NCI-H2107 treated with DMSO at 0.1 percent for 48 hours (cell line): ENCODE measurements around the gene AMY1B.
"Not testable (repeated sequence)": the region's sequence is repeated elsewhere in the genome, so short reads cannot be mapped to it uniquely, and the experiment has no call there.

Experiments used
- DNase-seq: peaks from one replicate; lab custom pipeline; 2025; ENCODE audit not compliant: unreplicated experiment; lab: John Stamatoyannopoulos, UW

AMY1B gene

DNA sequence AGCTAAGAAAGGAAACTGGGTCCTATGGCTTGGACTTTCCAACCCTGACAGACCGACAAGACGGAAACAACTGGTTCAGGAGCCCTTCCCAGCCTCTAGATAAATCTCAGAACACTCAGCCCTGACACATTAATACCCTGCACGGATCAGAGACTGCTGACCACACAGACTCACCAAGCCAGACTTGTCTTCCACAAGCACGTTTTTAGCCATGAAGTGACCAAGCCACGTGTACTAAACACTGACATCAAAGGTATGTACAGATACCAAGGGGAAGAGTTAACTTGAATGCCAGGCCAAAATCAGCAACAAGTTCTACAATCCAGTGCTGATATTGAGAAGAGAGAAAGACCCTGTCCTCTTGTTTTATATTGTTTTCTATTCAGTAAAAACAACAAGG is at the start of gene AMY1B:
Gene AMY1B (minus strand): TSS at position 101 of the 400 bp plus-strand sequence. CDS start 571 bp downstream, outside the sequence.
- DNase-seq, result not testable (repeated sequence)

- DNase-seq, result not testable (repeated sequence)
Observed at GRCh38 chr1:103745040-103745439, 49.0 kb upstream of the AMY1B start.

DNA sequence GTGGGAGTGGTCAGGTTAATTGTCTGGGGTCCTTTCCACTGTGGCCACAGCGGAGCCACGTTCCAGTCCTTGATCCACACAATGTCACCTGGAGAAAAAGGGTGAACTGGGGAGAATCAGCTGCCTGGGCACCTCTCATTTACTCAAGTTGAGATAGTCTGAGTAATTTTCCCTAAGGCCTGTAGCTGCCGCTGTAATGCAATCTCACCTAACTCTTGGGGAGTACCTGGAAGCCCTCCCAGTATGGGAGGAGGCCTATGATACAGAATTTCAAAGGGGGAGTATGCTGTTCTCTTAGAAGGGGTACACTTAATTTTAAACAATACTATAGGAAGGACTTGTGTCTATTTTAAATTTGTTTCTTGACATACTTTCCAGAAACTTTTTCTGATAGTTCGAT is 48.4 kb upstream of the AMY1B start:
- DNase-seq, result not testable (repeated sequence)

DNA sequence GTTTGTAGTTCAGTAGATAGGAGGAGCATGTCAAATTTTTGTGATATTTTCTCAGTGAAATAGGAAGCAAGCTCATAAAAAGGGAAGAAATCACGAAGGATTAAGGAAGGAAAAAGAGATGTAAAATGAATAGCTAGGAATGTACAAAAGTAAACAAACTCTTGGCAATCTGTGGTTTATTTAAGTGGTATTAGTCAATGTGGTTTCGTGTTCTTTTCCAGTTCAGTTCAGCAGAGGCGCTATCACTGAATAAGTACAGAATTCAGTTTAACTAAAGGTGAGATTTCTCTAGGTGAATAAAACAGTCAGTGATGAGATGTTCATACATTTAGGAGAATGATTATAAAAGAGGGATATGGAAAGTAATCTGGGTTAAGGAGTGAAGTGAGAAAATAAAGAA is 42.0 kb upstream of the AMY1B start:
- DNase-seq, result not testable (repeated sequence)

GRCh38 chr1:103735334-103735733 is 39.3 kb upstream of the AMY1B start:
- not testable (repeated sequence) for DNase-seq

- DNase-seq, result not testable (repeated sequence)
Observed at GRCh38 chr1:103721473-103721872, 25.5 kb upstream of the AMY1B start.

- DNase-seq, result not testable (repeated sequence)
Observed at GRCh38 chr1:103717404-103717803, 21.4 kb upstream of the AMY1B start.

- not testable (repeated sequence) for DNase-seq
Observed at GRCh38 chr1:103710381-103710780, 14.4 kb upstream of the AMY1B start.

DNA sequence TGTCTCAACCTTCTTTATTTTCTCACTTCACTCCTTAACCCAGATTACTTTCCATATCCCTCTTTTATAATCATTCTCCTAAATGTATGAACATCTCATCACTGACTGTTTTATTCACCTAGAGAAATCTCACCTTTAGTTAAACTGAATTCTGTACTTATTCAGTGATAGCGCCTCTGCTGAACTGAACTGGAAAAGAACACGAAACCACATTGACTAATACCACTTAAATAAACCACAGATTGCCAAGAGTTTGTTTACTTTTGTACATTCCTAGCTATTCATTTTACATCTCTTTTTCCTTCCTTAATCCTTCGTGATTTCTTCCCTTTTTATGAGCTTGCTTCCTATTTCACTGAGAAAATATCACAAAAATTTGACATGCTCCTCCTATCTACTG is 11.7 kb upstream of the AMY1B start:
- DNase-seq, result not testable (repeated sequence)

DNA sequence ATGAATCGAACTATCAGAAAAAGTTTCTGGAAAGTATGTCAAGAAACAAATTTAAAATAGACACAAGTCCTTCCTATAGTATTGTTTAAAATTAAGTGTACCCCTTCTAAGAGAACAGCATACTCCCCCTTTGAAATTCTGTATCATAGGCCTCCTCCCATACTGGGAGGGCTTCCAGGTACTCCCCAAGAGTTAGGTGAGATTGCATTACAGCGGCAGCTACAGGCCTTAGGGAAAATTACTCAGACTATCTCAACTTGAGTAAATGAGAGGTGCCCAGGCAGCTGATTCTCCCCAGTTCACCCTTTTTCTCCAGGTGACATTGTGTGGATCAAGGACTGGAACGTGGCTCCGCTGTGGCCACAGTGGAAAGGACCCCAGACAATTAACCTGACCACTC is 5.2 kb upstream of the AMY1B start:
- not testable (repeated sequence) for DNase-seq

DNA sequence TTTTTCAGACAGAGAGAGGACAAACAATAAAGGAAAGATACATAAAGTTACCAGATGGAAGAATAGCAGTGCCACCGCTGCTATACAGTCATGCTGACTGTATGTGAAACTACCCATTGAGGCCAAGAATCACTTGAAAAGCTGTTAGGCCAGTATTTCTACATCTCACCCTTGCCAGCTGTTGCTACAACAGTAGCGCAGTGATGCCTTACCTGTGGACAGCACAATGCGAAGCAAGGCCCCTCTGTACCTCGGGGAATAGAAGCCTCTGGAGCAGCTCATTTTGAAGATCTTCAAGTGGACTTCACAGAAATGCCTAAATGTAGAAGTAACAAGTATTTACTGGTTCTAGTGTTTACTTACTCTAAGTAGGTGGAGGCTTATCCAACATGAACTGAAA is 4.7 kb upstream of the AMY1B start:
- not testable (repeated sequence) for DNase-seq

GRCh38 chr1:103697430-103697829 is 1.4 kb upstream of the AMY1B start:
- DNase-seq, result not testable (repeated sequence)

DNA sequence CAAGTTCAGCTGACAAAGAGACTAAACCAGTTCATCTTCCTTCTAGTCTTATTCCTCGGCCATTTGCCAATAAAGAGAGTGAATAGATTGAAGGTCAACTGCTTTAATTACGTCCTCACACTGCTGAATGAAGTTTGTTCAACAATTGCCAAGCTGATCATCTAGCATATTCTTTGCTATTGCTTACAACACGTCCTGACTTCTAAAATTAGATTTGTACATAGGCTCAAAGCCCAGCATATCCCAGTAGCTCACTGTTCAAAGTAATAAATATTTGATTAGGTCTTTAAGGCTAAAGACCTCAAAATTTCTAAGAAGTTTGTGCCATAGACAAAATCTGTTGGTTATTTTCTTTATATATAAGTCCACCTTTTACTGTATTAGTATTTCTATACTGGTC is 19.7 kb downstream of the AMY1B start:
- DNase-seq, result not testable (repeated sequence)

- not testable (repeated sequence) for DNase-seq
Observed at GRCh38 chr1:103655460-103655859, 40.5 kb downstream of the AMY1B start, which contains the start of gene AMY1A. TSS of gene AMY1A (plus strand) at chr1:103655760. CDS start at chr1:103656331, 571 bp downstream.

DNA sequence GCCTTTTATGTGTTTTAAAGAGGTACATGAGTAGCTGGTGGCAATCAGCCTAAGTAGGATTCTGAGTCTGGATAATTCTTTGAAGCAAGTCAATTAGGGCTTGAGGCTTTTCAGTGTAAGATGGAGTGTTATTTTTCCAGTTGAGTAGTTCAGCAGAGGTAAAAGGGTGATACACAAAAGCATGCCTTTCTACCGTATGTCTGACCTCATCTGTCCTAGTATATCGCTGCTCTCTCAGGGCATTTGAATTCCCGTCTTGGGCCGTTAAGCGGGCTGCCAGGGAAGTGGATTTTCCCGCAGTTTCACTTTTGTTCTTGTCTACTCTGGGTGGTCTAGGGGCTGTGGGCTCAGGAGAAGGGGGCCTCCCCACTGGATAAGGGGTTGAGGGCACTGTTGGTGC is 41.9 kb downstream of the AMY1B start:
- DNase-seq, result not testable (repeated sequence)

- DNase-seq, result not testable (repeated sequence)
Observed at GRCh38 chr1:103650889-103651288, 45.1 kb downstream of the AMY1B start.

DNA sequence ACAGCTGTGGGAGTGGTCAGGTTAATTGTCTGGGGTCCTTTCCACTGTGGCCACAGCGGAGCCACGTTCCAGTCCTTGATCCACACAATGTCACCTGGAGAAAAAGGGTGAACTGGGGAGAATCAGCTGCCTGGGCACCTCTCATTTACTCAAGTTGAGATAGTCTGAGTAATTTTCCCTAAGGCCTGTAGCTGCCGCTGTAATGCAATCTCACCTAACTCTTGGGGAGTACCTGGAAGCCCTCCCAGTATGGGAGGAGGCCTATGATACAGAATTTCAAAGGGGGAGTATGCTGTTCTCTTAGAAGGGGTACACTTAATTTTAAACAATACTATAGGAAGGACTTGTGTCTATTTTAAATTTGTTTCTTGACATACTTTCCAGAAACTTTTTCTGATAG is 45.7 kb downstream of the AMY1B start:
- not testable (repeated sequence) for DNase-seq

DNA sequence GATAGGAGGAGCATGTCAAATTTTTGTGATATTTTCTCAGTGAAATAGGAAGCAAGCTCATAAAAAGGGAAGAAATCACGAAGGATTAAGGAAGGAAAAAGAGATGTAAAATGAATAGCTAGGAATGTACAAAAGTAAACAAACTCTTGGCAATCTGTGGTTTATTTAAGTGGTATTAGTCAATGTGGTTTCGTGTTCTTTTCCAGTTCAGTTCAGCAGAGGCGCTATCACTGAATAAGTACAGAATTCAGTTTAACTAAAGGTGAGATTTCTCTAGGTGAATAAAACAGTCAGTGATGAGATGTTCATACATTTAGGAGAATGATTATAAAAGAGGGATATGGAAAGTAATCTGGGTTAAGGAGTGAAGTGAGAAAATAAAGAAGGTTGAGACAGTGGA is 52.1 kb downstream of the AMY1B start:
- DNase-seq, result not testable (repeated sequence)

DNA sequence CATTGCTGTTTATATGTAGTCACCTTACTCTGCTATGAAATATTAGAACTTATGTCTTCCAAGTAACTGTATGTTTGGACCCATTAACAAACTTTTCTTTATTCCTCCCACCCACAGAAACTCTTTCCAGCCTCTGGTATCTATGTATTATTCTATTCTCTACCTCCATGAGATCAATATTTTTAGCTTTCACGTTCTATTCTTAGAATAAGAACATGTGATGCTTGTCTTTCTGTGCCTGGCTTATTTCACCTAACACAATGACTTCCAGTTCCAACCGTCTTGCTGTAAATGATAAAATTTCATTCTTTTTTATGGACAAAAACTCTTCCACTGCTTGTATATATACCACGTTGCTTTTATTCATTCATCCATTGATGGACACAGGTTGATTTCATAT is 54.8 kb downstream of the AMY1B start:
- DNase-seq, result not testable (repeated sequence)
